Sigmoid colon (tissue), 7 donors: ENCODE results near the gene CDC42BPB. TPM values are rescaled to one million over a fixed set of nuclear protein-coding genes. Genes with fewer than 3 reads are reported as not detected.

Experiments used
- DNase-seq: peaks from one replicate; pipeline ENCODE4 v3.0.0-alpha.2; 2019
- H3K27ac ChIP-seq, 4 donors: fragments of 200-600 bp; sonication (generic); one replicate each; pipeline ENCODE4 v1.5.1; 2016 to 2019; ENCODE audit warnings: mild to moderate bottlenecking in 1 of 4
- H3K27me3 ChIP-seq, 3 donors: fragments of 200-600 bp; sonication (generic); one replicate each; pipeline ENCODE4 v1.5.1; 2019; ENCODE audit warnings: mild to moderate bottlenecking in 1 of 3
- H3K36me3 ChIP-seq, 4 donors: fragments of 200-600 bp; sonication (generic); one replicate each; pipeline ENCODE4 v1.5.1; 2016 to 2019
- H3K4me1 ChIP-seq, 4 donors: fragments of 200-600 bp; sonication (generic); one replicate each; pipeline ENCODE4 v1.5.1; 2017 to 2019
- H3K4me3 ChIP-seq, 4 donors: fragments of 200-600 bp; sonication (generic); one replicate each; pipeline ENCODE4 v1.5.1; 2017 to 2019; ENCODE audit warnings: mild to moderate bottlenecking in 2 of 4, moderate library complexity in 1 of 4
- H3K9me3 ChIP-seq, 4 donors: fragments of 200-600 bp in 3 of 4; sonication (generic) in 3 of 4; one replicate each; pipeline versions ENCODE4 v1.5.1 to v1.6.1; 2013 to 2019
- EP300 ChIP-seq, 4 donors: sonication (generic); formaldehyde crosslinking; IDR thresholded peaks; one replicate each; pipeline ENCODE4 v1.6.1; 2017; ENCODE audit warnings: antibody characterized with exemption in 4 of 4
- POLR2A ChIP-seq, 2 donors: fragments of 450-650 bp; IDR thresholded peaks; one replicate each; pipeline ENCODE4 v1.6.1; 2016; ENCODE audit warnings: antibody characterized with exemption in 2 of 2, mild to moderate bottlenecking in 2 of 2, moderate library complexity in 2 of 2
- POLR2AphosphoS5 ChIP-seq, 4 donors: sonication (generic); formaldehyde crosslinking; IDR thresholded peaks; one replicate each; pipeline ENCODE4 v1.6.1; 2017; ENCODE audit warnings: antibody characterized with exemption in 4 of 4
- WGBS, 2 donors: extraction: QIAGEN DNeasy Blood & Tissue Kit; methylation state at CpG; one replicate each; pipeline ENCODE4 v1.1.7; 2013; 5-methylcytosine and 5-hydroxymethylcytosine counted together
- intact Hi-C: fragments of 100-400 bp; cut with DNase I; formaldehyde crosslinking; loops from one replicate; pipeline ENCODE4 v1.15.1; 2023
- polyA plus RNA-seq, 3 donors: library from polyadenylated mRNA; stranded (reverse); fragments of 200-250 nt; gene quantifications; one replicate each; pipeline ENCODE4 v1.2.3, GENCODE V29; 2013
- total RNA-seq, 4 donors: library from RNA; depleted of rRNA; stranded (reverse); fragments of >200 nt; gene quantifications; one replicate each; pipeline ENCODE4 v1.1.0, GENCODE V29; 2016
- TF ChIP-seq, protein P1 (sequence below), 4 experiments: fragments of 450-650 bp in 3 of 4; fragments of 200-600 bp in 1 of 4; IDR thresholded peaks; one replicate each; pipeline ENCODE4 v1.5.1; 2016 to 2019; ENCODE audit warnings: antibody characterized with exemption in 4 of 4, mild to moderate bottlenecking in 3 of 4, moderate library complexity in 2 of 4
- donor health status: healthy with polysubstance abuse.
- donor health status: Bipolar disorder and iron deficiency.
- donor health status: healthy.

CDC42BPB gene
- total and polyA plus RNA-seq, 7 donors: 18.0 to 82.3 (median 58.5) TPM

DNA sequence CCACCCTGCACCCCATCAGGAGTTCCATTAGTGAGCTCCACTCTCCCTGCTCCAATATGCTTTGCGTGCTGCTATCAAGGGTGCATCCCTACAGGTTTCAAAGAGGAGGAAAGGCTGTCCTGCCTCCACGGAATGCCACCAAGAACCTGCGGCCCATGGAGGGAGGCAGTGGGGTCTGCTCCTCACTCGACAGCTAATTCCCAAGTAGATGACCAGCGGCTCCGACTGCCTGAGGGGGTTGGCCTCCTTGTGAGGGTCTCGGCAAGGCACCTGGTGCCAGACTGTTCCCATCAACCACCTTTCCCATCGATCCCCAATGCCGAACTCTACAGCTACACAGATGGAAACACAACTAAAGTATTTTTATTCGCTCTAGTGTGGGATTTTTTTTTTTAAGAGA lies 98.9 kb downstream of the CDC42BPB start:
- TF ChIP-seq EP300 (IDR thresholded peaks at IDR 0.05) (no peak), POLR2AphosphoS5 (IDR thresholded peaks at IDR 0.05) (no peak), POLR2A (IDR thresholded peaks at IDR 0.05) (no peak)
- TF ChIP-seq, protein P1, sequence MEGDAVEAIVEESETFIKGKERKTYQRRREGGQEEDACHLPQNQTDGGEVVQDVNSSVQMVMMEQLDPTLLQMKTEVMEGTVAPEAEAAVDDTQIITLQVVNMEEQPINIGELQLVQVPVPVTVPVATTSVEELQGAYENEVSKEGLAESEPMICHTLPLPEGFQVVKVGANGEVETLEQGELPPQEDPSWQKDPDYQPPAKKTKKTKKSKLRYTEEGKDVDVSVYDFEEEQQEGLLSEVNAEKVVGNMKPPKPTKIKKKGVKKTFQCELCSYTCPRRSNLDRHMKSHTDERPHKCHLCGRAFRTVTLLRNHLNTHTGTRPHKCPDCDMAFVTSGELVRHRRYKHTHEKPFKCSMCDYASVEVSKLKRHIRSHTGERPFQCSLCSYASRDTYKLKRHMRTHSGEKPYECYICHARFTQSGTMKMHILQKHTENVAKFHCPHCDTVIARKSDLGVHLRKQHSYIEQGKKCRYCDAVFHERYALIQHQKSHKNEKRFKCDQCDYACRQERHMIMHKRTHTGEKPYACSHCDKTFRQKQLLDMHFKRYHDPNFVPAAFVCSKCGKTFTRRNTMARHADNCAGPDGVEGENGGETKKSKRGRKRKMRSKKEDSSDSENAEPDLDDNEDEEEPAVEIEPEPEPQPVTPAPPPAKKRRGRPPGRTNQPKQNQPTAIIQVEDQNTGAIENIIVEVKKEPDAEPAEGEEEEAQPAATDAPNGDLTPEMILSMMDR (IDR thresholded peaks at IDR 0.05): no peak
- Histone ChIP-seq H3K27ac (no peak overlapping the region), H3K27me3 (no peaks in the 10 kb centered on the region), H3K9me3 (no peaks in the 10 kb centered on the region), H3K4me1 (no peaks in the 10 kb centered on the region), H3K4me3 (no peak overlapping the region), H3K36me3 (peaks cover 22 to 97% (median 67%) of the 10 kb centered on the region in 4 donors)
- 95 to 96% methylated on average over 10 of the region's 10 CpGs for WGBS, 2 donors
- no peak for DNase-seq
- intact Hi-C loops: no loop called here

DNA sequence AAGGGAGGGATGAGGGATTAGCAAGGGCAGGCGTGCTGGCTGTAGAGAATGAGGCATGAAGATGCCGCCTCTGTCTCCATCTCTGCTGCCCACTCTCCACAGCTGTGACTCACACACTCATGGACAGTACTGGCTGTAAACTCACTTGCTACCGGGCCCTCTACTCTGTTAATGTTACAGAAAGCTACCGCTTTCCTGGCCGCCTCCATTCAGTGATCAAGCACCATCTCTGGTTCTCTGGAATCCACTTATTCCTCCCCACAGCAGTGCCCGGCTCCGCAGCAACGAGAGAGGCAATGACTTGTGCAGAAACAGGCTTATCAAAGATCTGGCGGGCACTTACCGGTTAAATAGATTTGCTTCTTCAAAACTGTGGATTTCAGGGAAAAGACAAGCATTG lies 100.1 kb downstream of the CDC42BPB start:
- TF ChIP-seq POLR2AphosphoS5 (IDR thresholded peaks at IDR 0.05) (no peak), POLR2A (IDR thresholded peaks at IDR 0.05) (no peak), EP300 (IDR thresholded peaks at IDR 0.05) (no peak)
- TF ChIP-seq, protein P1 (IDR thresholded peaks at IDR 0.05): no peak
- intact Hi-C loops: no loop called here
- Histone ChIP-seq H3K9me3 (no peaks in the 10 kb centered on the region), H3K27me3 (no peaks in the 10 kb centered on the region), H3K4me3 (no peak overlapping the region), H3K36me3 (peaks cover 17 to 97% (median 69%) of the 10 kb centered on the region in 4 donors), H3K27ac (no peak overlapping the region), H3K4me1 (no peaks in the 10 kb centered on the region)
- WGBS, 2 donors: 96% methylated on average over 10 of the region's 10 CpGs
- DNase-seq: no peak

- intact Hi-C loops: no loop called here
- Histone ChIP-seq H3K27ac (no peak overlapping the region), H3K27me3 (no peaks in the 10 kb centered on the region), H3K4me3 (no peak overlapping the region), H3K36me3 (peaks cover 10 to 97% (median 64%) of the 10 kb centered on the region in 4 donors), H3K4me1 (no peaks in the 10 kb centered on the region), H3K9me3 (no peaks in the 10 kb centered on the region)
- DNase-seq: no peak
- 83 to 87% methylated on average over 8 of the region's 8 CpGs for WGBS, 2 donors
- TF ChIP-seq POLR2A (IDR thresholded peaks at IDR 0.05) (no peak), EP300 (IDR thresholded peaks at IDR 0.05) (no peak), POLR2AphosphoS5 (IDR thresholded peaks at IDR 0.05) (no peak)
- TF ChIP-seq, protein P1 (IDR thresholded peaks at IDR 0.05): no peak
Observed at GRCh38 chr14:102955636-102956408, 101.5 kb downstream of the CDC42BPB start.

DNA sequence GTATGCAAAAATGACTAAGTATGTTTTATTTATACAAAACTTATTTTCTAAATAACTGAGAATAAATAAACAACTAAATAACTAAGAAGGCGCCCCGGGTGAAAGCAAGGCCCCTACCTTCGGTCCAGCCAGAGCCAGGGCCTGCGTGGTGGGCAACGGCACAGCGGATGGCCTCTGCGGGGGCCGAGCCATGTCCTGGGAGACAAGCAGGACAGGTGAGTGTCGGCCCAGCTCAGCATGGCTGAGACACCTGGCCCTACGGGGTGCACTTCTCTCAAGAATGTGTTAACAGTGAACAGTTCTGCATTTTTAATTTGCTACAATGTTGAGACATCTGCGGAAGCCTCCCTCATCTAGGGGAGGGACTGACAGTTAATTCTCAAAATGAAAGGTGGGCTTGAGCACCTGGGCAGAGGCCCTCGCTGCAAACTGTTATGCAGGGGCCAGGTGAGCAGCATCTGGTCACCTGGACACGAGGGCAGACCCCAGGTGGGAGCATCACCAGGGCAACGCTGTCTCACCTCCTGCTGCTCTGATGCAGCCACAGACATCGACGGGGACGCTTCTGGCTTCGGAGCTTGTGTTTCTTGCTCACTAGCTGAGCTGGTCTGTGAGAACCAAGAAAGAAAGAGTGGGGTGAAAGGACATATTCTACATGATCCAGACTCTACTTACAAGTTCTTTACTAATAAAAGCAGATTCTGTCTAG lies 103.1 kb downstream of the CDC42BPB start:
- no peaks in the 10 kb centered on the region for H3K9me3 ChIP-seq
- no peak for DNase-seq
- no peaks in the 10 kb centered on the region for H3K27me3 ChIP-seq
- TF ChIP-seq POLR2AphosphoS5 (IDR thresholded peaks at IDR 0.05): no peak
- no peak overlapping the region for H3K27ac ChIP-seq
- H3K36me3 ChIP-seq: peaks cover 11 to 97% (median 62%) of the 10 kb centered on the region in 4 donors
- whole genome bisulfite sequencing, 2 donors: 93 to 96% methylated on average over 18 of the region's 18 CpGs
- peaks cover 0 to 14% (median 11%) of the 10 kb centered on the region in 4 donors for H3K4me1 ChIP-seq
- intact Hi-C loops: no loop called here
- H3K4me3 ChIP-seq: no peak overlapping the region

DNA sequence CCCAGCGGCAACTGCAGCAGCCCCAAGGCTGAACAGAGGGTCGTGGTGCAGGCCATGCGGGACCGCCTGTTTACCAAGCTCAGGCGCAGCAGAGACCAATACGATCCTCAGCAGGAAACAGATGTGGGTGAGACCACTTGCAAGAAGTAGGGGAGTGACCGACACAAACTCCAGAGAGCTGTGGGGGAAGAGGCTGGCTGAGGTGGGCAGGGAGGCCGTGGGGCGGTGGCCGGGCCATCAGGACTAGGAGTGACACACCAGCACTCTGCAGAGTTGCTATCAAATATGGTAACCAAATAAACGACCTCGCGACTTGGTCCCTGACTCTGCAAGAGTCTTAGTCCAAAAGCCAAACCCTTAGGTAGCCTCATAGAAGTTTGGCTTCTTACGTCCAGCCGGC lies 104.2 kb downstream of the CDC42BPB start:
- 86 to 93% methylated on average over 15 of the region's 15 CpGs for WGBS, 2 donors
- TF ChIP-seq POLR2A (IDR thresholded peaks at IDR 0.05) (no peak), EP300 (IDR thresholded peaks at IDR 0.05) (no peak), POLR2AphosphoS5 (IDR thresholded peaks at IDR 0.05) (no peak)
- TF ChIP-seq, protein P1 (IDR thresholded peaks at IDR 0.05): no peak

More for the DNA sequence above, 104.2 kb downstream of the CDC42BPB start:
- Histone ChIP-seq H3K4me1 (peaks cover 0 to 20% (median 12%) of the 10 kb centered on the region in 4 donors), H3K4me3 (no peak overlapping the region), H3K36me3 (peaks cover 14 to 93% (median 59%) of the 10 kb centered on the region in 4 donors), H3K9me3 (no peaks in the 10 kb centered on the region), H3K27ac (no peak overlapping the region), H3K27me3 (no peaks in the 10 kb centered on the region)
- DNase-seq: no peak
- intact Hi-C loops: no loop called here
